ENCODE measurements around the gene ZBTB43.

The ZBTB43 gene

DNA sequence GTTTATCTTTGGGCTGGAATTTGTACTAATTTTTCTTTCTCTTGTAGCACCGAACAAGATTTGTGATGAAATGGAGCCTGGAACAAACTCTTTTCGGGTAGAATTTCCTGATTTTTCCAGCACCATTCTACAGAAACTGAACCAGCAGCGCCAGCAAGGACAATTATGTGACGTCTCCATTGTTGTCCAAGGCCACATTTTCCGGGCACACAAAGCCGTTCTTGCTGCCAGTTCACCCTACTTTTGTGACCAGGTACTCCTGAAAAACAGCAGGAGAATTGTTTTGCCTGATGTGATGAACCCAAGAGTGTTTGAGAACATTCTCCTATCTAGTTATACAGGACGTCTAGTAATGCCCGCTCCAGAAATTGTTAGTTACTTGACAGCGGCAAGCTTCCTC, 27.6 kb downstream of the ZBTB43 start:
- no peak for DNase-seq

DNA sequence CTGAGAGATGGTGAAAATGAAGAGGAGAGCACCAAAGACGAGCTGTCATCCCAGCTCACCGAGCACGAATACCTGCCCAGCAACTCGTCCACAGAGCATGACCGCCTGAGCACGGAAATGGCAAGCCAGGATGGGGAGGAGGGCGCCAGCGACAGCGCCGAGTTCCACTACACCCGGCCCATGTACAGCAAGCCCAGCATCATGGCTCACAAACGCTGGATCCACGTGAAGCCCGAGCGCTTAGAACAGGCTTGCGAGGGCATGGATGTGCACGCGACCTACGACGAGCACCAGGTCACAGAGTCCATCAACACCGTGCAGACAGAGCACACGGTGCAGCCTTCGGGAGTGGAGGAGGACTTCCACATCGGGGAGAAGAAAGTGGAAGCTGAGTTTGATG, 28.2 kb downstream of the ZBTB43 start:
- no peak for DNase-seq

DNA sequence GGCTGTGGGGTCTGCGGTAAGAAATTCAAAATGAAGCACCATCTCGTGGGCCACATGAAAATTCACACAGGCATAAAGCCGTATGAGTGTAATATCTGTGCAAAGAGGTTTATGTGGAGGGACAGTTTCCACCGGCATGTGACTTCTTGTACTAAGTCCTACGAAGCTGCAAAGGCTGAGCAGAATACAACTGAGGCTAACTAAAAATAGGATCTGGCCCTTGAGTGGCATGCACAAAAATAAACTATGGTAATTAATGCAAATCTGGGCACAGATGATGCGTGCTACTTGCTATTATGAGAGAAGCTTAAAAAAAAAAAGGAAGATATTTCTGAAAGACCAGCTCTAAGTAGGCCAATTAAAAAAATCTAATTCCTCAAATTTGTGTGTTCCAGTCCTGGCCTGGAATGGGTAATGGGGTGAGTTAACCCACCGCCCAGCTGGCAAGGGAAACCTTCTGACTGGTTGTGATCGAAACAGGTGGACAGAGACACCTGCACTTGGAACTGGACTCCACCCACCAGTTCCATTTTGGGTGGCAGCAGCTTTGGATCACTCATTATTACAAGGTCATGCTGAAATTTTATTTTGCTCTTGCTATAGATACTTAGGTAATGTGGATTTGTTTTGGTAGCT, 29.0 kb downstream of the ZBTB43 start:
- DNase-seq, result no peak

DNA sequence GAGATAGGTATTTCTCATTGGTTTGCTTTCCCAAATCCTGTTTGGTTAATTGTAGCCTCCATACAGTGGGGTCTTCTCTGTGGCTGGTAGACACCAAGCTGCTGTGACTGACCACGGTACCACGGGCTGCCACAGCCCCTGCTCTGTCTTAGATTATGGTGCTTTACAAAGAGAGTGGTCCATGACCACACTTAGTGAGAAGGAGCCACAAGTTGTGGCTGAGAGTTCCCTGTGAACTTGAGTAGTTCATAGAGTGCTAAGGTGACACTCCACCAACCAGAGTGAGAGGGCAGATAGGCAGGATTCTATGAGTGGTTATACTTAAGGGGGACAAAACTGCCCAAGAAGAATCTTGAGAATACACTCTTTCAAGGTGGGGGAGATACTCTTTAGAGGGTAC, 29.8 kb downstream of the ZBTB43 start:
- DNase-seq, result no peak

DNA sequence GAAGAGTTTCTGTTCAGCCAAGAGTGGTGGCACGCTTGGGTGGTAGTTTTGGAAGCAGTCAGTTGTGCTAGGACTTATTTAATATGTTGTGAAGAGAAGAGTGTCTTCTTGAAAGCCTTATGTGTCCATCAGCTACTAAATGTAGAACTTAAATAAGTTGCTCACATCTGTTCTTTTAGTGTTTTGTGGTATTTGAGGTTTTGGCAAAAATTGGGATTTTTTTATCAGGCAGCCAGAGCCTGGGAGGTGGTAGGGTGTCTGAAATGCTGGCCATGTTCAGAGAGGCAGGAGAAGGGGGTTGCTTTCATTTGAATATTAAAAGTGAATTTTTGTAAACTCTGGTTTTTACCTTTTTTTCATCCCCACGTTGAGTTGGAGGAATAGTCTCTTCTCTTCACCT, 31.4 kb downstream of the ZBTB43 start:
- no peak for DNase-seq

DNA sequence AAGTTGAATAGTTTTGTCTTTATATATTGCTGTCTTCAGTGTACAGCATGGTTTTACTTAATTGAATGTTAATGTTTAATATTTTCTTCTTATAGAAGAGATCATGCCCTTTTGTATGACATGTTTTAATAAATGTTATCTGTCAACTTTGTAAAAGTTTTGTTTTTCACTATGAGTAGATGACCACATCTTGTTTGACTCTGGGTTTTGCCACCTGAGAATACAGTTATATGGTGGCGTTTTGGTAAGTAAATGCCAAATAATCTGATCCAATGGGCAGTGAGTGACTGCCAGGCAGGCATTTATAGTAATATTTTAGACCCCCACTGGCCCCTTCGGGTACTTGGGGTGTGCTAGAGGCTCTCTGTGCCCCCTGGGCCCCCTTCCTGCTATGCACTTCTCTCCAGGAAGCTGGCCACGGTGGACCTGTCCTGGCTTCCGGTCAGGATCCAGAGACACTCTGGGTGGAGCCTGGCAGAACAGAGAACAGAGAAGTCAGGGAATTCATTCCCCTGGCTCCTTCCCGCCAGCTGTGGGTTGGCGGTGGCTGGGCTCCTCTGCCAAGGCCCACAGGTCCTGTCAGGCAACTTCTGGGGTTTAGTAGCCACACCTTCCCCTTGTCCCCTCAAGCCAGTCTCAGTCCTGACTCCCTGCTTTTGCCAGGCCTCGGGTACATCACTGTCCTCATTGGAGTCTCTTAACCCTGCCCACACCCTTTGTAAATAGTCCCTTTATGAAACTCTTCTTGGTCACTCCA, 33.4 kb downstream of the ZBTB43 start:
- DNase-seq, result no peak

DNA sequence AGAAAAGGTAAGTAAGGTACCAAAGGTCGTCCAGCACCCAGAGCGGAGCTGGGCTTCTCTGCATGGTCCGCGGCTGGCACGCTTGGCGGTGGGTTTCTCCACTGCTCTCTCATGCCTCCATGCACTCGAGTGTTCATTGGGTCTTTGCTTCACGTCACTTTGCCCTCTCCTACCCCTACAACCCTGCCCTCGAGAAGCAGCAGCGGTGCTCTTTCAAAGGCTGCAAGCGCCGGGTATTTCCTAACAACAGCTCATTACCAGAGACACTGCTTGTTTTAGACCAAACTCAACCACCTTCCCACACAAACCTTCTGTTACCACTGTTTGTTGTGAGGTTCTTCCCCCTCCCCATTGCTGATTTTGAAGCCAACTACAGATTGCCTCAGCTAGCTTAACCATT, 34.1 kb downstream of the ZBTB43 start:
- DNase-seq, result no peak

DNA sequence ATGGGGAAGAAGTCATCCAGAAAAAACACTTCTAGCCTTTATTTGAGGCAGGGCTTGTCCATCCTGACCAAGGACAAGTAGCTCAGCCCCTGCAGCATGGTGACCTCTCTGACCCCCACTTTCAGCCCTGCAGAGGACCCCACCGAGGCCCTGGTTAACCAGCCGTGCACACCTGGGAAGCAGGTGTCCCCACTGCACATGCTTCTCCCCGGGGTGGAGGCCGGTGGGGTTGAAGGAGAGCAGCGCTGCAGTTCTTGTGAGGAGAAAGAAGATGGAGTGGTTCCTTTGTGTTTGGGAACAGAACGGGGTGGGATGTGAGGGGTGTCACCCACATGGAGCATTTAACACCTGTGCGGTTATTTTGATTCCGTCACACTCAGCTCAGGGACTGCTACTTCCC, 34.5 kb downstream of the ZBTB43 start:
- no peak for DNase-seq

DNA sequence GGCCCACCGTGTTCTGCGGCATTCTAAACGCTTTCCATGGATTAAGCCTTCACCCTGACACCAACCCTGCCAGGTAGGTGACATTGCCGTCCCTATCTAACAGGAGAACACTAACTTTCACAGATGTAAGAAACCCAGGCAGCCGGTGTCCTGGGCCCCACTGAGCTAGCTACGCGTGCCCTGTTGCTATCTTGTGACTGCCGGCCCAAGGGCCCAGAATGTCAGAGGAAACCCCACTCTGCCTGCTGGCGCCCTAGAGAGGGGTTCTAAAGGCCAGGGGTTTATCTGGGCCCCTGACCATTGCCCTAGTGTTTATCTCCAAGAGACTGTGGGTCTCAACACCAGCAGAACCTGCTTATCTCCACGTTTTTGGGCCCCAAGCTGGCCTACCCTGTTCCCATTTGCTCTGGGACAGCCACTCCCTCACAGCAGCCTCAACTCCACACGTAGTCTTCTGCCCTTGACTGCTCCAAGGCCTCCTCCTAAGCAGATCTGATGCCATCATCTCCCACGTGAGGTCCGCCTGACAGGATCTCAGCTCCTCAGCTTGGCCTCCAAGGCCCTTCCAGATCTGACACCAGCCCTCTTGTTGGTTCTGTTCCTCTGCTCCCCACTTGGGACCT, 37.5 kb downstream of the ZBTB43 start:
- DNase-seq, result no peak

DNA sequence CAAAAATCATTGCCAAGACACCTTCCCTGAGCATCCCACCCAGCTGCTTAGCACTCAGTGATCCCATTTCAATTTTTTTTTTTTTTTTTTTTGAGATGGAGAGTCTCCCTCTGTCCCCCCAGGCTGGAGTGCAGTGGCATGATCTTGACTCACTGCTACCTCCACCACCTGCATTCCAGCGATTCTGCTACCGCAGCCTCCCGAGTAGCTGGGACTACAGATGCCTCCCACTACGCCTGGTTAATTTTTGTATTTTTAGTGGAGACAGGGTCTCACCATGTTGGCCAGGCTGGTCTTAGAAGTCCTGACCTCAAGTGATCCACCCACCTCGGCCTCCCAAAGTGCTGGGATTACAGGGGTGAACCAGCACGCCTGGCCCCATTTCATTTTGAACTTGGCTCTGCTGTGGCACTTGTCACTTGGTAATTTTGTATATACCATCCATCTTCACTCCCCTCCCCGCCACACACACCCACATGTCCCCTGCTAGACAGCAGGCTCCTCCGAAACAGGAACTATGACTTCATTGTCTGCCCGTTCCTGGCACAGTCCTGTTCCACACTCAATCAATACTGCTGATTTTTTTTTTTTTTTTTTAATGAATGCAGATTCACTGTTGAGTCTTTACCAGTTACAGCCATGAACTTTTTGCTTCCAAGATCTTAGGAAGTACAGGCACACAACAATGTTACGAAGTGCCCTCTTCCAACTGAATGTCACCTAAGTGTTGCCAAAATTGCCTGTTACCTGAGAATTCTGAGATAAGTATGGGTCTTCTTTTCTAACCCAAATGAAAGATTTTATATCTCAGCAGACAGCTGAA, 38.3 kb downstream of the ZBTB43 start:
- no peak for DNase-seq

DNA sequence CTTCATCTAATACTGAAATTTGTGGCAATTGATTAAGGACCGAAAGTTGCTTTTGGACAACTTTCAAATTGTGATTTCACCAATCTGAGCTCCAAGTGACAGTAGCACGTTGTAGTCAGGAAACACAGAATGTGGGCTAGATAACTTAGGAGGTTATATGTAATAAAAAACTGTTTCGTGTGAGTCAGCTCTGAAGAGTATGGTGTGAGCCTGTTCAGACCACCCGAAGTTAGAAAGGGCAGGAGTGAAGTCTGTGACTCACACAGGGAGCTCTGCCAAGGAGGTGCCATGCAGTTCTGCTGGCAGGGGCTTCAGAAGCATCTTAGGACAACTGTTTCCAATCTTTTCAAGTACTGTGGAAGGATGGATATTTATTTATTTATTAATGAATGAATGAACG, 39.2 kb downstream of the ZBTB43 start:
- no peak for DNase-seq

DNA sequence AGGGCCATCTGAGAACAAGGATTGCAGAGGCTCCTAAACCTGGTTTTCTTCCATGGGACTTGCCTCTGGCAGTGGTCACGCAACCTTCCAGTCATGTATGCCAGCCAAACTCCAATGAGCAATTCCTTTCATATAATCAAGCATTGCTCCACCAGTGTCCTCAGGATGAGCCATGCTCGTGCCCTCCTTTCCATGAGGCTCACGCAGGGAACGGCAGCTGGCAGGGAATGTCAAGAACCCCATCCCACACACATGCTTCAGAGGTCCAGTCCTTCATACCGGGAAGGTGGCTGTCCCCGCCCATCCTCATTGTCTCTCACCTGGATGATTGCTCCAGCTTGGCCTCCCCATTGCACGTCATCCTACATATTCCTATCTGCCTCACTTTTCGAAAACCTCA, 42.2 kb downstream of the ZBTB43 start:
- no peak for DNase-seq

DNA sequence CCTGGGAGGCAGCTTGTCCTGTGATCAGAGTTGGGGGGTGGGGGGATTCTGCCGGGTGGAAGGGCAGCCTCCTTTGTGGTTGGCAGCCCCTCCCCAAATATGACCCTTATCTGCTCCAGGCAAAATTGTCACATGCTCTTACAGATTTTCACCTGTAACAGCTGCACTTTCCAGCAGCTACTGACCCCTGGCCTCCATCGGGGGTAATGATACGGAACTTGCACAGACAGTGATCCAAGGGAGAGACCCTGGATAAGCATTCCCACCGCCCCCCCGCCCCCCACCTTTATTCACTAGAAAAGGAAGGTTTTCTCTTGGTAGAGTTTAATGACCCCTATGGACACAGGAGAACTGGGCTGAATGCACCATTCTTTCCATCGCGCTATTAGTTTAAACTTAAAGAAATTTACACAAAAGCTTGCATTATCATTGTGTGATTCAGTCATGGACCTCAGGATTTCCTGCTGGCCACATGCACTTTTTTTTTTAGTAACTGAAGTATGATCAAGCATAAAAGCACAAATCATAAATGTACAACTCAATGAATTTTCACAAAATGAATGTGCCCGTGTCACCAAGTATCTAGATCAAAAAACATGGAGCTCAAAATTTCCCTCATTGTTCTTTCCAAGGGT, 44.9 kb downstream of the ZBTB43 start:
- DNase-seq, result no peak

DNA sequence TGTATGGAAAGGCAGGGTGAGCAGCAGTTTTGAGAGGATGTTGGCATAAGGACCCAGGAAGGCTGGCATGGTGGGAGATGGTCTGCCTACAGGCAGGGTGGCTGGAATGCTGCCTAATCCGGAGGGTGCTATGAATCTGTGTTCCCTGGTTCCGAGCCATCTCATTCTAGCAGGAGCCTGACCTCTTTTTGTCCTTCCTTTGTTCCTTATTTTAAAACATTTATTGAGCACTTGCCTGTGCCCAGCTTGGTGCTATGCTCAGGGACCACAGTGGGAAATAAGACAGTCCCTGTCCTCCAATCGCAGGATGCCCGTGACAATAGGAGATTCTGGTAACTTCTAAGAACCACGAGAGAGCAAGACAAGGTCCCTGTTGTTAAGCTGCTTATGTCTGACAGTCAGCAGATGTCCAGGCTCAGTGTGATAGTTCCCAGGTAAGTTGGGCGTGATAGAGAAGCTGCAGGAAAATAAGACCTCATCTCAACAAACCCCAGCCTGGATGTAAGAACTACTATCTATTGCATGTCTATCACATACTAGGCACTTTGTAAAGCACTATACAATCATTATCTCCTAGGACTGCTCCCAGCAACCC, 46.5 kb downstream of the ZBTB43 start:
- no peak for DNase-seq

DNA sequence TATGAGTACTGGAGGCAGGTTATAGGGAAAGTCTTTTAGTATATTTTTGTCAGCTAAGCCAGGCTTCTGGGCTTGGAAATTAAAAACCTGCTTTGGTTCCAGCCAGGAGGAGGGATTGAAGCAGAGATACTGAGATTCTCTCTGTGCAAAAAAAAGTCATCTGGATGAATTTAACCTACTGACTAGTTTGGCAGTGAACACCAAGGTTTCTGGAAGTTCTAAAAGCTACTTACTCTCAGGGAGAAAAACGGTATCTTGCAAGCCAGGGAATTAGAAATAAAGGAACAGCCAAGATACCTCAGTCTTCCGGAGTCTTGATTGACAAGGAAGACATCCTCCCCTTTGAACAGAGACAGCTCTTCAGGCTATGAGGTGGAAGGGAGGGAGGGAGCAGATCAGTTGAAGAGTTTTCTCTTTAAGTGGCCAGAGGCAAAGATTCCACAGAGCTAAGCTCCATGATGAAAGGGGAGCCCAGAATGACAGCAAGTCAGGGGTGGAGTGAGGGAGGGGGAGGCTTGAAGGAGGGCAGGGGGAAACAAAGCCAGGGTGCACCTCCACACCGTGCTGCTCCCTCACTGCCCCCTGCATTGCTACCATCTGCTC, 47.3 kb downstream of the ZBTB43 start:
- DNase-seq, result no peak

DNA sequence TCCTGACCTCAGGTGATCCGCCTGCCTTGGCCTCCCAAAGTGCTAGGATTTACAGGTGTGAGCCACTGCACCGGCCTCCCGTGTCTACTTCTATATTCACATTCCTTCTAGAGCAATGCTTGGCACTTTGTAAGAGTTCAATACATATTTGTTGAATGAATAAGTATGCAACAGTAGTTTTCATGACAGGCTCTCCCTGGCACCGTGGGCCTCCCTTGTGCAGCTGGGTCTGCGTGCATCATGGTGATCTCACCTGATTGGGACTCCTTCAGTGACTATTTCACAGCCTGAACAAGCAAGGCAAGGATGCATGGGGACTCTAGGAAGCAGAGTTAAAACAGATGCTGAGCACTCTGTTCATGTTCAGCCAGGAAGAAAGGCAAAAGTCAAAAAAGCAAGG, 48.8 kb downstream of the ZBTB43 start:
- no peak for DNase-seq

DNA sequence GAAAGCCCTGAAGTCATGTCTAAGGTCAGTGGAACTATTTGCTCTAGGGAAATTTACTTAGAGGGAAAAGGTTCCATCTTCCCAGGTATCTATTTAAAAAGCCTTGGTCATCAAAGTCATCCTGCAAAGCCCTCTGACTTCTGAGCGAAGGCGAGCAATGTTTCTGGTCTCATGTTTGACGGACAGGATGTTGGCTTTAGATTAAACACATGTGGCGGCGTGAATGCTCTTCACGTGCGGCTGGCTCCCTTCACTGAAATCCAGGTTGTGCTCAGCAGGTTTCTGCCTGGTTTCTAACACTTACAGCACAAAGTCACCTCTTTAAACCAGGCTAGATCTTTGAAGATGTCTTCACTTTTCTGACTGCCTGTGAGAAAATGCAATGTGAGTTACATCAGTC, 49.9 kb downstream of the ZBTB43 start:
- no peak for DNase-seq

DNA sequence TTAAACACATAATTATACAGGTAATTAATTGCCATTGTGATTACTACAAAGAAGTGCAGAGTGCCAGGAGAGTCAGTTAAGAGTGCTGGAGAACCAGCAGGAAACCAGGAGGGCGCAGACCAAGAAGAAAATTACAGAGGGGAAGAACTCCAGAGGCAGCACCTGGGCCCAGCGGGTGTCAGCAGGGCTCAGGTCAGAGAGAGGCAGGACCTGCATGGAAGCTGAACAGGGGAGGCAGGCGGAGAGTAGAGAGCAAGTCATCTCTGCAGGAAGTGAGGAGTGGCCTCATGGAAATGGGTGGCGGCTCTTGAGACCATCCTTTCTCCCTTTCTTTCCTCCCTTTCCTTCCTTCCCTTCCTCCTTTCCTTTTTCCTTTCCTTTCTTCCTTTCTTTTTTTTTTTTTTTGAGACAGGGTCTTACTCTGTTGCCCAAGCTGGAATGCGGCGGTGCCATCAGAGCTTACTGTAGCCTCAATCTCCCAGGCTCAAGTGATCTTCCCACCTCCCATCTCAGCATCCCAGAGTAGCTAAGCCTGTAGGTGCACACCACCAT, 51.6 kb downstream of the ZBTB43 start:
- no peak for DNase-seq

DNA sequence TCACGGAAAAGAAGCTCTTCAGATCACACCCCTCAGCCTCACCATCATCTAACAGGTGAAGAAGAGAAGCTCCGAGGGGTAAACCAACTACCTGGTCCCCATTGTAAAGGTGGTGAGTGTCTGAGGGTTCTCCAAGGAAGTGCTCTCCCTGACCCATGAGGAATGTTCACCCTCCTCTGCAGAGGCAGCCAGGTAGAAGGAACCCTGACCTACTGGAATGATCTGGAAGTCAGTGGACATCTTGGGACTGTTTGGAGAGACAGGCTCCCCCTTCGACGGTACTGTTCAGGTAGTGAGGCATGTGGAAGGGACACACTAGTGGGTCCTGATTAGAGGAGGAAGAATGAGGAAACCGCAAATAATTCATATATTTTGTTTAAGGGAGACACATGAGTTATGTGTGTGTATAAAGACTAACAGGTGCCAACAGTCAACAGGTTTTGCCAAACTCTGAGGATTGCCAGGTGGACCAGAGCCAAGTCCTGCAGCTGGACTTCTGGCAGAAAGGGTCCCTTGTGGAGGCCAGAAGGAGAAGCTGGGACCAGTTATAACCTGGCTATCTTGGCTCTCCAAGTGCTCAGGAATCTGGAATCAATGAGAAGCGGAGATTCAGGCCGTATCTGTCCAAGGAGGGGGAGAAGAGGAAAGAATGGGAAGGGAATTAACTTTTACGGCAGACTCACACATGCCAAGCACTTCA, 52.6 kb downstream of the ZBTB43 start:
- no peak for DNase-seq

DNA sequence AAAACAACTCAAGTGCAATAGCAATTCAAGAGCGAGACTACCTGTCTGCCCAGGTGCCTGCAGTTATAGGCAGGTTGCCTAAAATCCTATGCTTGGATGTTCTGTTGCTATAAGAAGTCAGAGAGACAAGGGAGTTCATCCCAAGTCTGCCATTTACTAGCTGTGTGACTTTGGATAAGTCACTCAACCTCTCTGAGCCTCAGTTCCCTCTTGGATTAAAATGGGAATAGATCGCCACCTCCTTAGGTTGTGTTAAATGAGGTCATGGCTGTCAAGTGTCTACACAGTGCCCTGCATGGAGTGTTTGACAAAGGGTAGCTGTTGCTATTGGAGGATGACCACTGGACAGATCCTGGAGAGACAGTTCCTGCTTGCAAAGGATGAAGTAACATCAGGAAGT, 54.3 kb downstream of the ZBTB43 start:
- DNase-seq, result no peak

DNA sequence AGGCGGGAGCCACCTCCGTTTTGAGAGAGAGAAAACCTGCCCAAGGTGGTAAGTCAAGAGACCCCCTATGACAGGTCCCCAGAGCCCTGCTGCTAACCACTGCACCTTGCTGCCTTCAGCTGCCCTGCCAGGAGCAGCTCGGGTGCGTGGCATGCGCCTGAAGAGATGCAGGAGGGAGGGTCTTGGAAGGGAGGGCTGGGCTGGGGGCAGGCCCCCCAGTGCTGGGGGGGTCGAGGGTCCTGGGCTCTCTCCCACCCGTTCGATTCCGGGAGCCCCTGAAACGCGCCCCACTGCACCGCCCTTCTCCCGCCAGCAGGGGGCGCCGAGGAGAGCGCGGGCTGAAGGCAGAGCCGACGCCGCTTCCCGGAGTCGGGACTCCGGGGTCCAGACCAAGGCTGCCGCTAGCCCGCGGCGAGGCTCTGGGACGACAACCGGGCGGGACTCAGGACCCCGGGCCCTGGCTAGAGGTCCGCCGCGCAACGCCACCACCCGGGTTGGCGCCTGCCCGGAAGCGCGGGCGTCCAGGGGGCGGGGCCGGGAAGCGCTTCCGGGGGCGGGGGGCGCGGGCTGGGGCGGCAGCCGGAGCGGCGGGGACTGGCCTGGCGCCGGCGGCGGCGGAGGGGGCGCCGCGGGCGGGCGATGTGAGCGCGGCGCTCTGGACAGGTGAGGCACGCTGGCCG, 55.4 kb downstream of the ZBTB43 start, which contains the start of gene ZBTB34:
ZBTB34 (plus strand) TSS at position 563 of the 680 bp plus-strand sequence. CDS start 18,761 bp downstream, outside the sequence.
- DNase-seq, result peak; percentile 73
